Activated naive CD4-positive, alpha-beta T cell treated with anti-CD3 and anti-CD28 coated beads, Interleukin-2, amount 50 U/mL, for 72 hours (primary cell): Measurements from ENCODE around the gene NEU3. TPM values are rescaled to one million over a fixed set of nuclear protein-coding genes. Genes with fewer than 3 reads are reported as not detected.

Experiments used
- ATAC-seq, 2 donors: fragments of 150-1000 bp; cut with Tn5 transposase; 2 replicates each; pipeline ENCODE4 v1.10.0; 2021; ENCODE audit warnings: mild to moderate bottlenecking in 2 of 2, moderate library complexity in 2 of 2
- DNase-seq, 2 donors: peaks; one replicate each; pipeline ENCODE4 v3.0.0; 2021 to 2022; ENCODE audit warnings: low spot score in 2 of 2
- H3K27ac Mint-ChIP-seq, 2 donors: one replicate each; pipeline ENCODE4 v1.8.0; 2022; ENCODE audit warnings: mild to moderate bottlenecking in 2 of 2, mixed read lengths in 2 of 2
- H3K36me3 Mint-ChIP-seq, 2 donors: one replicate each; pipeline ENCODE4 v1.8.0; 2022; ENCODE audit warnings: mixed read lengths in 2 of 2
- H3K9me3 Mint-ChIP-seq, 2 donors: one replicate each; pipeline ENCODE4 v1.8.0; 2022; ENCODE audit warnings: mixed read lengths in 2 of 2
- total RNA-seq, 2 donors: library from RNA; stranded (reverse); gene quantifications; one replicate each; pipeline ENCODE4 v1.2.3, GENCODE V29; 2022

NEU3 gene
- total RNA-seq, 2 donors from 2014 or later, result 18.3 to 23.0 TPM

DNA sequence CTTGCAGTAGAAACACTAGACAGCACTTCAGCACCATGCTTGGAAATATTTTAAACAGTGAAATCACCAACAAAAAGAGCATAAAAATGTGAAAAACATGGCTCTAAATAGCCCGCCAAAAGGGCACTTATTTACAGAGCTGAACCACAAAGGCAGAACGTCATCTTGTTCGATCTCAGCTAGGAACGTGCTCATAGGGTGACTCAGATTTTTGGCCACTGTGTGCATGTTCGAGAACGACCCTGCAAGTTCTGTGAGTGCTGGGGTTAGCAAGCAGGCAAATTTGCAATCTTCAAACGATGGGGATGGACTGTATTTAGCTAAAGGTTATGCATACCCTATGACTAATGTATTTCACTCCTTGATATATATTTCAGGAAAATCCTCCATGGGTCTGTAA lies 77.3 kb downstream of the NEU3 start:
- Mint-ChIP-seq H3K9me3 (peaks cover 0 to 5% of the 10 kb centered on the region in 2 donors), H3K36me3 (no peaks in the 10 kb centered on the region), H3K27ac (no peak overlapping the region)
- ATAC-seq (no peak), DNase-seq (no peak)

Other genes starting within 250 kb of the NEU3 start
- gene RNF169, start 240.1 kb upstream of the NEU3 start, total RNA-seq, result 10 to 100 TPM; 14.2 to 15.5 TPM
- gene XRRA1, start 39.8 kb upstream of the NEU3 start, total RNA-seq, result 10 to 100 TPM; 13.9 to 14.5 TPM
- gene SPCS2, start 39.7 kb upstream of the NEU3 start, total RNA-seq, result 100 to 1,000 TPM in 1 of 2 donors, 10 to 100 TPM in 1; 79.1 to 131 TPM
- not detected for gene OR2AT4, start 107.9 kb downstream of the NEU3 start, total RNA-seq
- not detected for gene SLCO2B1, start 162.2 kb downstream of the NEU3 start, total RNA-seq